ENCODE data around the gene MAP4K4.

Gene MAP4K4

GRCh38 chr2:101697124-101698013, at the start of gene MAP4K4:
MAP4K4 (plus strand) TSS chr2:101697707; CDS start chr2:101698081, 374 bp downstream.
- DNase-seq: peak; percentile 55

GRCh38 chr2:101653469-101653868, 44.0 kb upstream of the MAP4K4 start:
- no peak for DNase-seq

DNA sequence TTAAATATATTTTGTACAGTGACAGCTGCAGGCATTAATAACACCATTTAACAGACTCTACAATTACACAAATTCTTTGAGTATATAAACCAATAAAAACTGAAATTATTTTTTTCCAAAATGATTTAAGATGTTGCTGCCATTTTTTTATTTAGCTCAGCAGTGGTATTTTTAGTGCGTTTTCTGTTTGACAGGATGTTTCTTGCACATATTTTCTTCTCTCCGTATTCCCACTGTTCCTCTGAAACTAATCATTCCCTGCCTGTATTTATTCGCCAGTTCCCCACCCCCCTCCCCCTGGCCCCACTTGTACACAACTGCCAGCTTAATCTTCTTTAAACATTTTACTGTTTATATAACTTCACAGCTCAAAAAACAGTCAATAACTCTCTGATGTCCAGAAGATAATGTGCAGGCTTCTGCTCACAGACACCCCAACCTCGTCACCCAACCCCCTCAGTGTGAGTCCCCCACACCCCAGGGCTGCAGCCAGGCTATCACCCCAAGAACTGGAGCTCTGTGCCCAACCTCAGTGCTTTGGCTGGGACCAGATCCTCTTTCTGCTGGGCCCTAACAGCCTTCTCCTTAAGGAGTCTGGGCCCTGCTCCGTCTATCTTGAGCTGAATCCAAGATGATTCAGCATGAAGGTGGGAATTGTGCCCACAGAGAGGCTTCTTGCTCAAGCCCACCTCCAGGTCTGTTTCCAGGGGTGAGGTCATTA, 41.6 kb upstream of the MAP4K4 start:
- no peak for DNase-seq

- no peak for DNase-seq
Observed at GRCh38 chr2:101657787-101658186, 39.7 kb upstream of the MAP4K4 start.

GRCh38 chr2:101658387-101658786, 39.1 kb upstream of the MAP4K4 start:
- no peak for DNase-seq

GRCh38 chr2:101665312-101665711, 32.2 kb upstream of the MAP4K4 start:
- no peak for DNase-seq

- DNase-seq: no peak
Observed at GRCh38 chr2:101667823-101668222, 29.7 kb upstream of the MAP4K4 start.

DNA sequence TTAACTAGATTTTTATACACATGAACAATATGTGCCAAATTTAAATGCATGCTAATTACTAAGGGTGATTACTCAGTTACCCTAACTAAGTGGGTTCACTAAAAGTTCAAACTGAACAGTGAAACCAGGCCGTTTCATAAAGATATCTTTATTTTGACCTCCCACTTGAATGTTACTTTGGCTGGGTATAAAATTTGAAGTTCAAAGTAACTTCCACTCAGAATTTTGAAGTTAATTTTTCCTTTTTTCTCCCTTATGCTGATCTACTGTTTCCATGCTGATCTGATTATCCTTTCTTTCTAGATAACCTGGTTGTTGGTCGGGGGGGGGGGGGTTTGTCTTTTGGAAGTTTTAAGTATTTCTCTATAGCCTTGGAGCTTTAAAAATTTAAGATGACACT, 25.5 kb upstream of the MAP4K4 start:
- DNase-seq: no peak

GRCh38 chr2:101673920-101674319, 23.6 kb upstream of the MAP4K4 start:
- DNase-seq: no peak

- DNase-seq: no peak
Observed at GRCh38 chr2:101675512-101675911, 22.0 kb upstream of the MAP4K4 start.

GRCh38 chr2:101676674-101677073, 20.8 kb upstream of the MAP4K4 start:
- no peak for DNase-seq

- no peak for DNase-seq
Observed at GRCh38 chr2:101677658-101678057, 19.8 kb upstream of the MAP4K4 start.

- DNase-seq: no peak
Observed at GRCh38 chr2:101678379-101678778, 19.1 kb upstream of the MAP4K4 start.

- no peak for DNase-seq
Observed at GRCh38 chr2:101679037-101679726, 18.3 kb upstream of the MAP4K4 start.

- DNase-seq: no peak
Observed at GRCh38 chr2:101679801-101680487, 17.6 kb upstream of the MAP4K4 start.

- DNase-seq: no peak
Observed at GRCh38 chr2:101682311-101682710, 15.2 kb upstream of the MAP4K4 start.

DNA sequence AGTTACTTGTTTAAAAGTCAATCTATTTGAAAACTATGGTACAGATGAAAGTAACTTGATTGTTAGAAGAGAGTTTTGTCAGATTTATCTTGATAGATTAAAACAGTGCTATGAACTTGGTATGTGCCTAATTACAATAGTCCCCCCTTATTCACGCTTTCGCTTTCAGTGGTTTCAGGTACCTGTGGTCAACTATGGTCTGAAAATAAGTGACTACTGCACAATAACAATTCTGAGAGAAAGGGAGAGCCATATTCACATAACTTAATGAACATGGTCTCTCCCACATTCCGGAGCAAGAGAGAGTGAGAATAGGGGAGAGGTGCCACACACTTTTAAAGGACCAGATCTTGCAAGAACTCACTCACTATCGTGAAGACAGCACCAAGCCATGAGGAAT, 13.2 kb upstream of the MAP4K4 start:
- DNase-seq: no peak

DNA sequence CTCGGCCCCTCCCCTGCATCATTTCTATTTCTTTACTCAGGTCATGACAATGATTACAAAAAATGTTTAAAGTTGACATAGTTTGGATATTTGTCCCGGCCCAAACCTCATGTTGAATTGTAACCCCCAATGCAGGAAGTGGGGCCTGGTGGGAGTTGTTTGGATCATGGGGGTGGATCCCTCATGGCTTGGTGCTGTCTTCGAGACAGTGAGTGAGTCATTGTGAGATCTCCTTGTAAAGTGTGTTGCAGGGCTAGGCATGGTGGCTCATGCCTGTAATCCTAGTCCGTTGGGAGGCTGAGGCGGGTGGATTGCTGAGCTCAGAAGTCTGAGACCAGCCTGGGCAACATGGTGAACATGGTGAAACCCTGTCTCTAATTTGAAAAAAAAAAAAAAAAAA, 9.2 kb upstream of the MAP4K4 start:
- DNase-seq: no peak

GRCh38 chr2:101689114-101689825, 8.2 kb upstream of the MAP4K4 start:
- no peak for DNase-seq

DNA sequence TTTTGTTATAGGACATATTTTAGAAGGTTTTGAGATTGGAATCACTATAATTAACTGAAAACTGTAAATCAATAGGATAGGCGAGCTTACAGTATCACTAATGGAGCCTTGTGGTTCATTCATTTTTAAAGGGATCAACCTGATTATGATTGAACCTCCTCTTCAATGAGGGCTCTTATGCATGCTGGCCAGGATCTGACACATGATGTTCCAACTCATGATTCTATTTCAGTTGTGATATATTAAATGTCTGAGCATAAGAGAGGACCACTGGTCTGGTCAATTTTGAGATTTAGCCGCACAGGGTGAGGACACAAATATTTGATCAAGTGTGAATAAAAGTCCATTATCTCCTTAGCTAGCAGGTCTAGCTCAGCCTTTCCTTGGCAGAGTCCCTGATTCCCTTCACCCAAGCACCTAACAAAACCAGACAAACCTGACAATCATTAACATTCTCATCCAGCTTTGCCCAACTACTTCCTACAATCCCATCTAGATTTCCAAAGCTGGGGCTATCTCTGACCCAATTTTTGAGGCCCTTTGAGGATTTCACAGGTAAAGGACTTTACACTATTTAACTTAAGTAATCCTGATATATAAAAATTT, 6.9 kb upstream of the MAP4K4 start:
- DNase-seq: no peak

DNA sequence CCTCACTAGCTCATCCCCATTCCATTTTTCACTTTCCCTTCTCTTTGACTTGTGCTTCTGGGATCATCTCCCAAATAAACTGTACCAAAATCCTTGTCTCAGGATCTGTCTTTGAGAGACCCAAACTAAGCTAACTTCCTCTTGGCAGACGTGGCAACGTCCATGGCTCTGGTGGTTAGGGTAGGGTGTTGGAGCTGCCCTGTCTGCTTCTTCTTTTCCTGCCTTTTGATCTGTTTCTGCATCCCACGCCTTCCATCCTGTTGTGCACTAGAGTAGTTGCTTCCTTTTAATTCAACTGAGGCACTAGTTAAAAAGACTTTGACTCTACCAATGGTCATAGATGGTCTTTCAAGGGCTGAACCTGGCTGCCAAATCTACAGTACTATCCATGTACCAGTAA, 5.5 kb upstream of the MAP4K4 start:
- DNase-seq: no peak

GRCh38 chr2:101692766-101693165, 4.7 kb upstream of the MAP4K4 start:
- DNase-seq: no peak
